Measurements from ENCODE around the gene STIM1.
"Not testable (repeated sequence)": the region's sequence is repeated elsewhere in the genome, so short reads cannot be mapped to it uniquely, and the experiment has no call there.

Gene STIM1

GRCh38 chr11:3890014-3890413 is 34.5 kb downstream of the STIM1 start:
- DNase-seq = no peak

- no peak for DNase-seq
These were observed 35.3 kb downstream of the STIM1 start for GRCh38 chr11:3890806-3891205.

DNA sequence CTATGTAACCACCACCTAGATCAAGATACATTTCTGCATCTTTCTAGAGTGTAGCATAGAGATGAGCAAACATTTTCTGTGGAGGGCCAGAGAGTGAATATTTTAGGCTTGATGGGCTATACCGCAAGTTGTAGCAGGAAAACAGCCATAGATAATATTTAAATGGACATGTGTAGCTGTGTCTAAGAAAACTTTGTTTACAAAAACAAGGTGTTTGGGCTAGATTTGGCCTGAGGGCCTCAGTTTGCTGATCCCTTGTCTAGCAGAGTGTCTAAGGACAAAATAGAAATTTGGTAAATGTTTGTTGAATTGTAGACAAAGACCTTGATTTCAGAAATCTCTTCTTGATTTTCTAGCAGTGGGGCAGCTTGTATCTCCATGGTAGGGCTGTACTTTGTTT is 36.3 kb downstream of the STIM1 start:
- no peak for DNase-seq

DNA sequence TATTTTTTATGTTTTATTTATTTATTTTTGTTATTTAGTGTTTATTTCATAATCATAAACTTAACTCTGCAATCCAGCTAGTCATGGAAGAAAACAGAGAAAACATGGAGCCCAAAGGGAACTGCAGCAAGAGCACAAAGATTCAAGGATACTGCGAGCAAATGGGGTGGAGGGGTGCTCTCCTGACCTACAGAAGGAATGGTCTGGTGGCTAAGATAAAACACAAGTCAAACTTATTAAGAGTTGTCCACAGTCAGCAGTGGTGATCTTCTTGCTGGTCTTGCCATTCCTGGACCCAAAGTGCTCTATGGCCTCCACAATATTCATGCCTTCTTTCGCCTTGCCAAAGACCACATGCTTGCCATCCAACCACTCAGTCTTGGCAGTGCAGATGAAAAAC is 36.7 kb downstream of the STIM1 start:
- no peak for DNase-seq

GRCh38 chr11:3893311-3893710 is 37.8 kb downstream of the STIM1 start:
- DNase-seq = no peak

DNA sequence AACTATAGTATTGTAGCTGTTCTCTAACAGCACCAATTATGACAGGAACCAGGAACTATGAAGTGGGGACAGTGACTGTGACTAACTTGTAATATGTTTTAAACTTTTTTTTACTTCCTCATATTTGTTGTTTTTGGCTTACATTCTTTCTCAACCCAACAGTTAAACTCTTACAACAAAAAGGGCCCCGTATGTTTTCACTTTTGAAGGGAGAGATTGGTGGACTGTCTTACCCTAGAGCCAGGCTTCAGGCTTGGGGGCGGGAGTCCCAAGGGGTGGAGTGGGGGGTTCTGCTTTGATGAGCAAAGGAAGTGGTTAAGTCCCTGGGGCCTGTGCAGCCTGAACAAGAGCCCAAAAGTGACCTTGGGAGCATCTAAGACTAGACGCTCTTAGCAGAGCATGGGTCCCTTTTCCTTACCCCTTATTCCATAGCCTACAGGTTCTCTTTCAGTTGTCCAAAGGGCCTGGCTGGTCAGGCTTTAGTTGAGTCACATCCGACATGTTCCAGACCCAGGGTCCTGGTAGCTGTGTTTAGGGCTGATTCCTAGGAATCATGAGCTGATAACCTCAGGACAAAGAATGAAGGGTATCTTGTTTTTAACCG is 38.8 kb downstream of the STIM1 start:
- DNase-seq = peak; percentile 85

GRCh38 chr11:3896644-3897043 is 41.2 kb downstream of the STIM1 start:
- DNase-seq = peak; percentile 42

- not testable (repeated sequence) for DNase-seq
These were observed 44.8 kb downstream of the STIM1 start for GRCh38 chr11:3900230-3900629.

DNA sequence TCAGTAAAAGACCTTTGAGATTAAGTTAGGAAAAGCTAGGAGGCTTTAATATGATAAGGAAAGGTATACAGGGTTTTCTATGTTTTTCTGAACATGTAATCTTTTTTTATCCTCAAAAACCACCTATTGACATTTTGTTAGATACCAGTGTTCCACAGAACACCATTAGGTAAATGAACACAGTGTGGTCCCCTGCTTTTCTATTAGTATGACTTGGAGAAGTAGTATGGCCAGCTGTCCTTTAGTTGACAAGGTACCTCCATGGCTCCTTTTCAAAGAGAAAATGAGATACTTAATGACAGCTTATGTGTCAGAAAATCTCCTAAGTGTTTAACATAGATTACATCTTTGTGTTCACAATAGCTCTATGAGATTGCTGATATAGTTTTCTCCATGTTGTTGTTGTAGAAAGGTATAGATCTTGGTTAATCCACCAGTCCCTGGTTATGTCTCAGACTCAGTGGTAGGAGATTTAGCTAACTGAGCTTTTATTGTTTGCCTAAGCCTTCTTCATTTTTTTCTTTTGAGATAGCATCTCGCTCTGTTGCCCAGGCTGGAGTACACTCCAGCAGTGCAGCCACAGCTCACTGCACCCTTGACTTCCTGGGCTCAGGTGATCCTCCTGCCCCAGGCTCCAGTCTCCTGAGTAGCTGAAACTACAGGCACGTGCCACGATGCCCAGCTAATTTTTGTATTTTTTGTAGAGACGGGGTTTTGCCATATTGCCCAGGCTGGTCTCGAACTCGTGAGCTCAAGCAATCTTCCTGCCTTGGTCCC is 46.0 kb downstream of the STIM1 start:
- no peak for DNase-seq

- DNase-seq = no peak
These were observed 47.0 kb downstream of the STIM1 start for GRCh38 chr11:3902441-3902840.

DNA sequence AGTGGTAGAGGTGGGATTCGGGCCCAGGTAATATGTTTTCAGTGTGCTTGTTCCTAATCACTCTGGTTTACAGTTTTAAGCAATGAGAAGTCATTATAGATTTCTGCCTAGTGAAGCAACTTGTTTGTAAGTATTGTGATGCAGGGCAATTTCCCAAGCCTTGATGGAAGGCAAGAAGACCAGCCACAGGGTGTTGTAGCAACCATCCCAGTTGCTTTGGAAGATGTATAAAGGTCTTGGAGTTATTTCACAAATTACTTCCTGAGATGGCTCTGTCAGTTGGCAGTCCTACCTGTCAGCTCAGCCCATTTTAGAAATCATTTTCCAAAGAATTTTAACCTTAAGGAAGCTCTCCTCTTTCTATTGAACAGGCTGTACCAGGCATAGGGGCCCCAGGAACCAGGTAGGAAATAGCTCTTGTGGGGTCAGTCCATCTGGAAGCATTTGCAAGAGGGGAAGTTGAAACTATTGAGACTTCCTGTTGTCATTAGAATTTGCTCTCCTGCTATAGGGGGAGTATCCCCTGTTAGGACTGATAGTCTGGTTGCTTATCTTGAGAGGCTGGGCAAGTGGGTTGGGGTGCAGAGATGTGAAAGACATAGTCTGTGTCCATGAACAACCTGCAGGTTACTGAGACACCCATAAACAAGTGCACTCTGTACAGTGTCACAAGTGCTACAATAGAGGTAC is 47.9 kb downstream of the STIM1 start:
- DNase-seq = peak; percentile 44

- no peak for DNase-seq
These were observed 48.8 kb downstream of the STIM1 start for GRCh38 chr11:3904228-3904627.

DNA sequence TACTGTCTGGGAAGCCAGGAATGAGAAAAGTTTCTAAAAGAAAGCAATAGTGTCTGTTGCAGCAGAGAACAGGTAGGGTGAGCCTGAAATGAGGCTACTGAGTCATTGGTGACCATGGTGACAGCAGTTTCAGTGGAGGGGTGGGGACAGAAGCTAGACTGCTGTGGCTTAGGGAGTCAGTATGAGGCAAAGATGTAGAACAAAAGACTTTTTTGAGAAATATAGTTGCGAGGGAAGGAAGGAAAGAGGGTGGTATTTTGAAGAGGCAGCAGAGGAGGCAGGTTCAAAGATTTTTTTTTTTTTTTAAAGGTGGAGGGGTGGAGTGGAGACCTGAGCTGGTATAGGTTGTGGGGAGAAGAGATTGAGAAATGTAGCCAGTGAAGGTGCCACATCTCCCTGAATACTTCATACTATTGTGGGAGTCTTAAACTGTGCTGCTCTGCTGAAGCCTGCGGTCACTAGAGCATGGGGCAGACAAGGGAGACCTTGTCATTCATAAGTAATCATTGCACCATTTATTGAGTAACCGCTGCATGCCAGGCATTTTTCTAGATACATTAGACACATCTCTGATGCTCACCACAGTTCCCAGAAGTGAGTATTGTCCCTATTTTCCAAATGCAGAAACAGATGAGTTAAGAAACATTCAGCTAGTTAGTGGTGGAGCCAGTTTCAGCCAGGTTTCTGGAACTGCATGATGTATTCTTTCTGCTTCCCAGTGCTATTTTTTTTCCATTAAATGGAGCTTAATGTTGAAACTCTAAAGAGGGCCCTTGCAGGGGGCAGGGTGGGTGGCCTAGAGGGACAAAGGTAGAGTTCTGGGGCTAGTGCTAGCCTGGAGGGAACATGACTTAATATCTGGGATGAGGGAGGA is 49.9 kb downstream of the STIM1 start:
- DNase-seq = peak; percentile 92

- DNase-seq = no peak
These were observed 50.7 kb downstream of the STIM1 start for GRCh38 chr11:3906166-3906565.

DNA sequence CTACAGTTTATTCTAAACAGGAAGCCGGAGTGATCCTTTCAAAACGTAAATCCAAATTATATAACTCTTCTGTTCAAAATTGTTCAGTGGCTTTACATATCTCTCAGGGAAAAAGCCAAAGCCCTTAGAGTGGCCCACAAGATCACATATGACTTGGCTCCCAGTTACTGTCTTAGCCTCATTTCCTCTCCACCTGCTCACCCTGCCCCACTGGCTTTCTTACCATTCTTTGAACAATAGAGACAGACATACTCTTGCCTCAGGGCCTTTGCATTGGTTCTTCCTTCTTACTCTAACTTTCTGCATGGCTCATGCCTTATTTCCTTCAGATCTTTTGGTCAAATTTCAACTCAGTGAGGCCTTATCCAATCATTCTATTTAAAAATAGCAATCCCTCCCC is 52.1 kb downstream of the STIM1 start:
- no peak for DNase-seq

GRCh38 chr11:3909901-3910300 is 54.4 kb downstream of the STIM1 start:
- no peak for DNase-seq

- no peak for DNase-seq
These were observed 56.5 kb downstream of the STIM1 start for GRCh38 chr11:3911908-3912505.

DNA sequence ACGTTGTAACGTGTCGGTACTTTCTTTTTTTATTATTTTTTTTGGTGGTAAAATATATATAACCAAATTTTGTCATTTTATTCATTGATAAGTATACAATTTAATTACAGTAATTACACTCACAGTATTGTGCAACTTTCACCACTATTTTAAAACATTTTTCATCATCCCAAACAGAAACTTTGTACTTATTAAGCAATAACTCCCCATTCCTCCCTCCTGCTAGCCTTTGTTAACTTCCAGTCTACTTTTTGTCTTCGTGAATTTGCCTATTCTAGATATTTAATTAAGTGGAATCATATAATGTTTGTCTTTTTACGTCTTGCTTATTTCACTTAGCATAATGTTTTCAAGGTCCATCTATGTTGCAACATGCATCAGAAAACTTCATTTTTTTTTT is 58.5 kb downstream of the STIM1 start:
- peak; percentile 24 for DNase-seq

DNA sequence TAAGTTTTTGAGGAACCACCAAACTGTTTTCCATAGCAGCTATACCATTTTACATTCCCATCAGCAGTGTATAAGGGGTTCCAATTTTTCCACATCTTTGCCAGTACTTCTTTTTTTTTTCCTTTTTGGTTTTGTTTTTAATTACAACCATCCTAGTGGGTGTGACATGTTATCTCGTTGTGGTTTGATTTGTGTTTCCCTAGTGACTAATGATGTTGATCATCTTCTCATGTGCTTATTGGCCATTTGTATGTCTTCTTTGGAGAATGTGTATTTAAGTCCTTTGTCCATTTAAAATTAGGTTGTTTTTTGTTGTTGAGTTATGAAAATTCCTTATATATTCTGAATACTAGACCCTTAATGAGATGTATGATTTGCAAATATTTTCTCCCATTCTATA is 59.3 kb downstream of the STIM1 start:
- peak; percentile 74 for DNase-seq

DNA sequence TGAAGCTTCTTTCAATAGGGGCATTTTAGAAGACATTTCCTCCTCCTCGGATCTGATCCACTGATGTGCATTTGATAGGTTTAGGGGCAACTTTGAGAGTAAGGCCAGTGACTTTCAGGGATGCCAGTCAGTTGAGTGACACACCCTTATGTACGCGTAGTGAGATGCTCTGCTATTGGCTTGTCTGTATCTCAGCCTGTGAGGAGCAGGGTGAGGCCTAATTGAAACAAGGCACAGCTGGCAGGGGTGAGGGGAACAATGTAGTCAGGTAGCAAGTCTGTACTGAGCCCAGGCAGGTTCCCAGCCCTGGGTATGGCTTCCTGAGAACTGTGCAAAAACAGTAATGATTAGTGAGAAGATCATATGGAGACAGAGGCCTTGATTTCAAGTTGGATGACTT is 61.5 kb downstream of the STIM1 start:
- no peak for DNase-seq

- peak; percentile 87 for DNase-seq
These were observed 64.8 kb downstream of the STIM1 start for GRCh38 chr11:3920148-3920852.

DNA sequence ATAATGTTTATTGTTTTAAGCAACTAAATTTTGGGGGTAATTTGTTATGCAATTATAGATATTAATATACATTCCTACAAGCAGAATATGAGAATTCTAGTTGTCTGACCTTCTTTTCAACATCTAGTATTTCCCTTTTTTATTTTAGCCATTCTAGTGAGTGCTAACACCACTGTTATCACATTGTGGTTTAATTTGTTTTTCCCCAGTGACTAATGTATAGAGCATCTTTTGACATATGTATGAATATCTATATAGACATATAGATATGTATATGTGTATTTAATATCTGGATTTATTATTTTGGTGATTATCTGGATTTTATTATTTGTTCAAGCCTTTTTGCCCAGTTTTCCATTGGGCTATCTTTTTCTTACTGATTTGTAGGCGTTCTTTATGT is 66.6 kb downstream of the STIM1 start:
- peak; percentile 20 for DNase-seq

Data from inflammatory macrophage treated with lipopolysaccharide for 4 hours (primary cell).